HG03457 (cell line): ENCODE measurements around the gene KRTAP25-1.

Source experiments
- ATAC-seq: cut with Tn5 transposase; IDR thresholded peaks from one replicate; pipeline ENCODE4 v1.9.1; 2021; ENCODE audit warnings: moderate number of reproducible peaks; ENCODE audit not compliant: unreplicated experiment

KRTAP25-1 gene

DNA sequence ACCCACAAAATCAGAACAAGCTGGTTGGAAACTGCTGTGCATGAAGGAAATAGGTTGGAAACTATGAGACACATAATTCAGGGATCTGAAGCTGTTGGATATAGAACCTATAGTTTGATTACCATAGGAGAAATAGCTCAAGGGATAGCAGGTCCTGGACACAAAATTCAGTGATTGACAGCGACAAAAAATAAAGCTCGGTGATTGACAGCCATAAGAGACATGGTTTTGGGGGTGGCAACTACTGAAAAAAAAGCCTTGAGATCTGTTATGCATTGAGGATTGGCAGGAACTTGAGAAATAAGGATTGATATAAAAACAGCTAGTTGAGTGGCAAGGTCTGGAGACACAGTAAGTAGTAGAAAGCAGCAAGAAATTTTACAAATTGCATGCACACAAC, at the start of gene KRTAP25-1:
KRTAP25-1 (minus strand) TSS at position 300 of the 400 bp plus-strand sequence; CDS start at position 276, 24 bp downstream.
- ATAC-seq = no peak

- no peak for ATAC-seq
These were observed 49.4 kb upstream of the KRTAP25-1 start for GRCh38 chr21:30338717-30339116.

GRCh38 chr21:30337772-30338171, 48.5 kb upstream of the KRTAP25-1 start:
- ATAC-seq = no peak

- no peak for ATAC-seq
These were observed 48.0 kb upstream of the KRTAP25-1 start, which contains the start of gene KRTAP27-1 for GRCh38 chr21:30337276-30337744. Gene KRTAP27-1 (minus strand): TSS chr21:30337694. CDS start chr21:30337668, 26 bp downstream.

GRCh38 chr21:30336596-30336995, 47.3 kb upstream of the KRTAP25-1 start:
- ATAC-seq = no peak

- no peak for ATAC-seq
These were observed 44.4 kb upstream of the KRTAP25-1 start for GRCh38 chr21:30333736-30334135.

GRCh38 chr21:30332681-30333080, 43.4 kb upstream of the KRTAP25-1 start:
- ATAC-seq = no peak

- no peak for ATAC-seq
These were observed 40.0 kb upstream of the KRTAP25-1 start for GRCh38 chr21:30329203-30329875.

DNA sequence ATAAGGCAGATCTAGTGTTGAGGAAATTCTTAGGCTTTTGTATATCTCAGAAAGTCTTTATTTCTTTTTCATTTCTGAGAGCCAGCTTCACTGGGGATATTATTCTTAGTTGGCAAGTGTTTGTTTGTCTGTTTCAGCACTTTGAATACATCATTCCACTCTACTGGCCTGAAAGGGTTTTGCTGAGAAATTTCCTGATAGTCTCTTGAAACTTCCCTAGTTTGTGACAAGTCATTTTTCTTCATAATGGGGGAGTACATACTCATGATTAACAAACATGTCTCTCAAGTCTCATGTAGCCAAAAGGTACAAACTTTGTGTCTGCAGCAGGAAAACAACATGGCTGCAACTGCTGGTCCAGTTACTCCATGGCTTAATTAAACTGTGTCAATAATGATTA, 37.1 kb upstream of the KRTAP25-1 start:
- ATAC-seq = no peak

DNA sequence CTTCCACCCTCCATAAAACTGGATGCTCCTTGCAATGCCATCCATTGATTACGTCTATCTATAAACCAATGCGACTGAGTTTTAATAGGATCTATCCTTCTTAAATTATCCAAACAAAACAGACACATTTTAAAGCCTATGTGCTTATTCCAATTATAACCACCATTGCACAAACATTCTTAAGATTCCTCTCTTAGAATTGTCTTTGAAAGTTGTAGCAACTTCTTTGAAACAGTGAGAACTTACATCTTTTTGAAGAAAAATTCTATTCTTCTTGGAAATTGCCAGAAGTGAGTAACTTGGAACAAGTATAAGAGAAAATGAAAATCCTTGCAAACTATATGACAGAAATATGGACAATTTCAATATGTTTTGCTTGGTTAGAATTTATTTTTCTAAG, 30.9 kb upstream of the KRTAP25-1 start, which contains the start of gene KRTAP26-1:
KRTAP26-1 (minus strand) TSS at position 101 of the 400 bp plus-strand sequence. CDS start 280 bp downstream, outside the sequence.
- ATAC-seq = no peak

DNA sequence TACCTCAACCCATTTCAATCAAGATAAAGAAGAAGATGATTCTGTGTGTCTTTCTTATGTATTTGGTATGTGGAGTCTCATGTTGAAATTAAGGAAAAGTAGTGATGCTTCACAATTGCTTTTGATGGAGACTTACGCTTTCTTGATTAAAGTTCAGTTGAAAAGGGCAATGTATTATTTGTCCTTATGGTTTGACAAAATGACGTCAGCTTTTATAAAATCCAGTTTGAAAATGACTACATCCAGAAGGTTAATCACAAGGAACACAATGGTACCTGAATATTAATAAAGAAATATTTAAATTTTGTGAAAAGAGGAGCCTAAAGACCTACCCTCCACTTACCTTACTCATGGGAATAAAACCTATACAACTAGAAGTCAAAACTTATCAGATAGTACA, 26.4 kb upstream of the KRTAP25-1 start:
- ATAC-seq = no peak

DNA sequence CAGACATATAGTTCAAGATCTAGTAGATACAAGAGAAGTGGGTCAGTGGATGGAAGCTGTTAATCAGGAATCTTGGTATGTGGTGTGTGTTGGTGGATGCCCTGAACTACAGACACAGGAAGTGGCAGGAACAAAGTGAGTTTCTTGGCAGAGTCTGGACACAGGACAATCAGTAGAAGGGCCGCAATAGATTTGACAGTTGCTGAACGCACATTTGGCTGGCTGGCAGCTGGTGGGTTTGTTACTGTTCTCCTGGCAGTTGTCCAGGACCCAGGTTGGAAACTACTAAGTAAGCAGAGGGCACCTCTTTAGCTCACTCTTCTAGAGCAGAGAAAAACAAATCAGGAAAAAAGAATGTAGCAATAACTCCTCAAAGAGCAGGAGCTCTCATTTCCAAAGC, 17.6 kb upstream of the KRTAP25-1 start:
- ATAC-seq = no peak

- ATAC-seq = no peak
These were observed 15.8 kb upstream of the KRTAP25-1 start for GRCh38 chr21:30305136-30305535.

DNA sequence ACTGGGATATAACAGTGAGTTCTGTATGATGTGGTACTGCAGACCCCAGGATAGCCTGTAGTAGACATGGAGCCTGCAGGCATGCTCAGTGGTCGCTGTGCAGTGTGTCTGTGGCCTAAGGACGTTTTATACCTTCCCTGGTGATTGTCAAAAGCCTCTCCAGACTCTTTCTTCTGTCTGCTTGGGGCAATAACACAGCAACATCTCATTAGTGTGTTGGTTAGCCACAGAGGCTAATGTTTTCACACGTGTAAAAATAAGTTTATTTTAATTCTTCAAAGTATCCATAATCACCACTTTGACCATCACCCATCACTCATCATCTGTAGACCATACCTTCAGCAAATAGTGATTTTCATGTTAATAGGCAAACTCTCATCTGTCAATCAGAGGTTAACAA, 6.5 kb downstream of the KRTAP25-1 start, which contains the start of gene KRTAP24-1:
KRTAP24-1 (minus strand) TSS at position 101 of the 400 bp plus-strand sequence; CDS start at position 83, 18 bp downstream.
- no peak for ATAC-seq

- ATAC-seq = no peak
These were observed 17.7 kb downstream of the KRTAP25-1 start for GRCh38 chr21:30271611-30272010.

- no peak for ATAC-seq
These were observed 18.2 kb downstream of the KRTAP25-1 start for GRCh38 chr21:30271156-30271555.

DNA sequence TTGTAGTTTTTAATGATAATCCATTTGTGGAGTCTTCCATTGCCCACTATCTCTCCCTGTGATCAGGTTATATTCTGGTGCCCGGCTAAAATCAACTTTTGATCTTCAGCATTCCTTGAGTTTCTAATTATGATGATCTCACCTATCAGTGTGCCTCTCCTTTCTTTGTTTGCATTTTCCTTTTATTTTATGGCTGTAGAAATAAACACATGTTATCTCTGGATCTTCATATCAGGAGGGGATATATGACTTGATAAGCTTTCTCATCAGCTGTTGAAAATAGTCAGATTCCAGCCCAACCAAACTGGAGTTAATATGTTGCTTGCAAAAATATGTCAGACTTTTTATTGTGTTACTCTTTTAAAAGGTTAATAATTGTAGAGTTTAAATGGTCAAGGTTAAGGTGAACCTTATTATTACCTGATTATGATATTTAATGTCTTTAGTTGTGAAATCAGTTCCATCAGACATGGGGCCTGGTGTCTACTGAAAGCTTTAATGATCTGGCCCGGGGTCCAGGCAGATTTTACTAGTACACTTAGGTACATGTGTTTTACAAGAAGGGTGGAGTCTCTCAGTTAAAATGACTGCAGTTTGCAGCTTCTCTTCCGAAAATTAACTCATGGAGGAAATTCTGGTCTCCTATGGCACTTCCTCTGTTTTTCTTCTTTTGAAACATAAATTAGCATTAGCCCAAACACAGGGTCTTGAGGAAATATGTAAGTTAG, 19.3 kb downstream of the KRTAP25-1 start:
- ATAC-seq = no peak

- no peak for ATAC-seq
These were observed 20.6 kb downstream of the KRTAP25-1 start for GRCh38 chr21:30268608-30269197.

GRCh38 chr21:30257773-30258172, 31.5 kb downstream of the KRTAP25-1 start:
- ATAC-seq = no peak

- ATAC-seq = no peak
These were observed 33.2 kb downstream of the KRTAP25-1 start for GRCh38 chr21:30256100-30256499.

DNA sequence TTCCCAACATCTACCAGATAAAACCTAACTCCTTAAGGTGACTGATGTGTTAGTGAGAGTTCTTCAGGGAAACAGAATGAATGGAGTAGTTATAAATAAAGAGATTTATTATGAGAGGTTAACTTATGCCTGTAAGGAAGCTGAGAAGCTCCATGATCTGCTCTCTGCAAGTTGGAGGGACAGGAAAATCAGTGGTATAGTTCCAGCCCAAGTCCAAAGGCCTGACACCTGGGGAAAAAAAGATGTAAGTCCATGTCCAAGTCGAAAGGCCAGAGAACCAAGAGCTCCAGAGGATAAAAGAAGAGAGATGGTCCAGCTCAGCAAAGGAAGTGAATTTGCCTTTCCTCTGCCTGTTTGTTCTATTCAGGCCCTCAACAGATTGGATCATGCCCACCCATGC, 33.6 kb downstream of the KRTAP25-1 start:
- no peak for ATAC-seq
